Stimulated activated naive CD4-positive, alpha-beta T cell treated with Interleukin-2 at 50 U/mL for 16 hours (primary cell): ENCODE data around the gene PYGB.

Experiments used
- DNase-seq: peaks from one replicate; lab custom pipeline; 2025; lab: John Stamatoyannopoulos, UW

PYGB gene

GRCh38 chr20:25271486-25272222 is 23.8 kb downstream of the PYGB start:
- no peak for DNase-seq

DNA sequence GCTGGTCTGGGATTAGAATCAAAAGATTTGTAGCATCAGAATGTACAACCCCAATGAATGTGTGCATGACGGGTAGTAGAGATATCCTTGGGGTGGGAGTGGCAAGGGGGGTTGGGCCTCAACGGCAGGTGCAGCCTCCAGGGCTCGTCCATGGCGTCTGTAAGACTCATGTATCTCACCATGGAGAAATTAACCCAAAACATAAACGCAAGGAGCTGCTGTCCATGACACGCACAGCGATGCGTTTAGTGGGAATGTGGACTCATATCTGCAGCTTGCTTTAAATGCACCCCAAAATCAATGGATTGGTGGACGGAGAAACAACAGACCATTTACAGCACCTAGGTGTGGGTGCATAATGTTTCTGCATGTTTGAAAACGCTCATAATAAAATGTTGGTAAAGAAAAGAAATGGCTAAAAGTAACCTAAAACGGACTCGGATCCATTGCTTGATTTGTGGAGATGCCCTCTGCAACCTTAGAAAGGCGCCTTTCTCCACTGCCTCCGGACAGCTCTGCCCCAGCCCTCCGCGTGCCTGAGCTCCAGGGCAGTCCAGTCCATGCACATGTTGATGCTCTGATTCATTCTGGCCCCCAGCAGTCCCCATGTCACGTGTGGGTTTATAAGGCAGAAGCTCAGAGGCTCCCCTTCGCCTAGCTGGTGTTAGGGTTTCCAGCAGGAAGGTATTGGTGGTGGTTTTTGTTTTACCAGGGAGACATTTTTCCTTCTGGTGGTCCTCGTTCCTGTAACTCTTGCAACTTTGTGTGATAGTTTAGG is 24.5 kb downstream of the PYGB start:
- DNase-seq: no peak

GRCh38 chr20:25273046-25273445 is 25.2 kb downstream of the PYGB start:
- DNase-seq: no peak

DNA sequence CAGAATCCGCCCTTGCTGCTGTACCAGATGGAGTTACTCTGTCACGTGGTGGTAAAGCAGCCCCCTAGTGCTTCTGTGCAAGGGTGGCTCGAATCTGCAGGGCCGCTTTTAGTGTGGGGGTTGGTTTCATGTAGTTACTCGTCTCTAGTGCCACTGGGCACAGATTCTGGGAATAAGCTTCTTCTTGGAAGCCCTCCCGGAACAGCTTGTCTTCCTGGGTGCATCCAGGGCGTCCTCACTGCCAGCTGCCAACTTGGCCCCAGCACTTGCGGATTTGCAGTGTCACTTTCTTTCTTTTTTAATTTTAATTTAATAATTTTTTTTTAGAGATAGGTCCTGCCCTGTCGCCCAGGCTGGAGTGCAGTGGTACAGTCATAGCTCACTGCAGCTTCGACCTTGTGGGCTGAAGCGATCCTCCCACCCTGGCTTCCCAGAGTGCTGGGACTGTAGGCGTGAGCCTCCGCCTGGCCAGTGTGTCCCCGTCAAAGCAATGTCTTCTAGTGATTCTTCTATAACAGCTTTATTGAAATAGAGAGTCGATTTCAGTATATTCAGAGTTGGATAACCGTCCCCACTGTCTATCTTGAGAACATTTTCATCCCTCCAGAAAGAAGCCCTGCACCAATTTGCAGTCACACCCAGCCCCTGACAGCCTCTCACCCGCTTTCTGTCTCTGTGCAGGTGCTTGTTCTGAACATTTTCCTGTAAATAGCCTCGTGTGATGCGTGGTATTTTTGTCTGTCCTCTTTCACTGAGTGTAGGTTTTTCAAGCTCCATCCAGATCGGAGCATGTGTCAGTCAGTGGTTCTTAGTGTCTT is 25.9 kb downstream of the PYGB start:
- DNase-seq: no peak

DNA sequence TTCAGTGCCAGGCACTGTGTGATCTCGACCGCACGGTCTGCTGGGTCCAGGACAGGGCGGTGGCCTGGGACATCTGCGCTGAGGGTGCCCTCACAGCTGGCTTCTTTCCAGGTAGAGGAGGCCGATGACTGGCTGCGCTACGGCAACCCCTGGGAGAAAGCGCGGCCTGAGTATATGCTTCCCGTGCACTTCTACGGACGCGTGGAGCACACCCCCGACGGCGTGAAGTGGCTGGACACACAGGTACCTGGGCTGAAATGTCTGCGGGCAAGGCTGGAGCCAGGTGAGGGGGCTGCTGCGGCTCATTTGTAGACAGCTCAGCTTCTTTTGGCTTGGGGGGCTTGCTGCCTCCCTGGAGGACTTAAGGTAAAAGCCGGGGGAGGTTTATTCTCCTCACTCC is 26.6 kb downstream of the PYGB start:
- no peak for DNase-seq

DNA sequence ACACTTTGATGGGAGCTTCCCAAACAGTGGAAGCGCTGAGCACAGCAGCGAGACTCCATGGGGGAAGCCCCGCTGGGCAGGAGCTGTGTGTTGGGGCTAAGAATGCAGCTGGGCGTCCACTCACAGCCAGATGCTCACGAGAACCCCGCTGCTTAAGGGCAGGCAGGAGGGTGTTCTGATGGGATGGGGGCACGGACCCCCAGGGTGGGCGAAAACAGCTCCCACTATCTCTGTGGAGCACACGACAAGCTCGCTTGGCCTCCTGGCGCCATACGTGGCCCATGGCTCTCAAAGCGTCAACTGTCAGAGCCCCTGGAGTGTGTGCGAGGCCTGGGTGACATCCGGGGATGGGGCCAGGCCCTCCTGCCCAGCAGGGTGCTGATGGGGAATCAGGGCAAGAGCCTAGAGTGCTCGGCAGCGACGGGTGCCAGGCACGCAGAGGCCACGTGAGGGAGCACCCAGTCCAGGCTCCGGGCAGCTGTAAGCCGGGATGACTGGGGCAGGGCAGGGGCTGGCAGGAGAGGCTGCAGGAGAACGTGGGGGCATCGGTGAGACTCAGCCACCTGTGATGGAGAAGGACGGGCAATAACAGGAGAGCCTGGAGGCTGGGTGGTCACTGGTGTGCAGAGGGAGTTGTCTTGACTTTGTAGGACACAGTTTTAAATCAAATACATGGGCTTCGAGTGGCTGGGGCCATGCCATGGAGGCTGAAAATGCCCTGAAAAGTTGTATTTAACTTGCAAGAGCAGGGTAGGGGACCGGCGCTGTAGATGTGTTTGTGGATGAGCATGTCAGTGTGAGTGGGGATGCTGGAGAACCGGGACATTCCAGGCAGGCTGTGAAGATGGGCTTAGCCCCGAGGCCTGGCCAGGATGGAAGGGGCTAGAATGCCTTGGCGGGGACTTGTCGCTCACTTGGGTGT is 27.3 kb downstream of the PYGB start:
- DNase-seq: no peak

DNA sequence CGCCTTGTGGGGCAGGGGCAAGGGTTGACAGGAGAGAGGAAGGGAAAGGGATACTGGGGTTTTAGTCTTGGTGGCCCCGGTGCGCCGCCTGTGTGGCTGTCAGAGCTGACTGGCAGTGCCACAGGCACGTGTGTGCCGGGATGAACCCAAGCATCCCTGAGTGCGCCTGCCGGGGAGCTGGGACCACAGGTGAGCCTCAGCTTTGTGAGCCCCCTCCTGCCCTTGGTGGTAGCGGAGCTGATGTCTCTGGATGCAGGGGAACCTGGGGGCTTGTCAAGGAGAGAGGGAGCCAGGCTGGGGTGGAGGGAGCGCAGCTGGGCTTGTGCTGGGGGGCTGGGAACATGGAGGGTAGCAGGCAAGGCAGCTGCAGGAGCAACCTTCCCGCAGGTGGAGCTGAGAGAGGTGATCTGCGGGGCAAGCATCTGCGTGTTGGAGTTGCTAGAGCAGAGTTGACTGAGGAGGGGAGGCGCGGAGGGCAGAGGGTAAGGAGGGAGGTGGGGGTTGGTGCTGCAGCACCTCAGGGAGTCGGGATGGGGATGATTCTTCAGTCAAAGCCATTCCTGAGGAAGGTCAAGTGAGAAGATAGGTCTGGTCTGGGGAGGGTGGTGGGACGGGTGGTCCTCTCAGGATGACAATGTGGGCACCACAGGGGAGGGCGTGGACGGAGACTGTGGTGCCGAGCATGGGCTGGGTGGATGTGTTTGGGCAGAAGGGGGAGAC is 28.1 kb downstream of the PYGB start:
- no peak for DNase-seq

GRCh38 chr20:25276533-25277050 is 28.7 kb downstream of the PYGB start:
- no peak for DNase-seq

GRCh38 chr20:25277051-25277801 is 29.3 kb downstream of the PYGB start:
- DNase-seq: no peak

- no peak for DNase-seq
Observed at GRCh38 chr20:25277941-25278521, 30.1 kb downstream of the PYGB start.

DNA sequence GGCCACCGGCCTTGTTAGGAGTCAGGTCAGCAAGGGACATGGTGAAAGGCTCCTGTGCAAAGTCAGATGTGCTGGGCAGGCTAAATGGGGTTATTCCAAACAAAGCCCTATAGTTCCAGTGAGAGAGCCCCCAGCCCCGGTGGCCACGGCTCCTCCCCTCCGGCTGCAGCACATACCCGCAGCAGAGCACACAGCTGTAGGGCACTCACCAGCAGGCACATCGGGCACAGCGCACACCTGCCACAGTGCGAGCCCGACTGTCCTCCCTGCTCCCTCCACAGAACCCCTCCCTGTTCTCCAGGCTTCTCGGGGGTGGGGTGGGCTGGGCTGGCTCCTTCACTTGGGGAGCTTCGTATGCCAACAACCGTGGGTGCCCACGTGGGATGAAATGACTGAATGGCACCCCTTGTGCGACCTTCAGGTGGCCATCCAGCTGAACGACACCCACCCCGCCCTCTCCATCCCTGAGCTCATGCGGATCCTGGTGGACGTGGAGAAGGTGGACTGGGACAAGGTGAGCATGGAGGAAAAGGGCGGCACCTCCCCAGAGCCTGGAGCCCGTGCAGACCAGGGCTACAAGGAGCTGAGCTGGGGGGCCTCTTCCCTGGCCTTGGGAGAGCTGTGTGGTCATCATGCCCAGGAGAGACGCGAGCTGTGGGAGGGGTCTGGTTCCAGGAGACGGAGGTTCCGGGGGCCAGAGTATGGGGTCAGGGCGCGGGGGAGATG is 30.9 kb downstream of the PYGB start:
- DNase-seq: no peak

GRCh38 chr20:25279403-25279802 is 31.5 kb downstream of the PYGB start:
- no peak for DNase-seq

DNA sequence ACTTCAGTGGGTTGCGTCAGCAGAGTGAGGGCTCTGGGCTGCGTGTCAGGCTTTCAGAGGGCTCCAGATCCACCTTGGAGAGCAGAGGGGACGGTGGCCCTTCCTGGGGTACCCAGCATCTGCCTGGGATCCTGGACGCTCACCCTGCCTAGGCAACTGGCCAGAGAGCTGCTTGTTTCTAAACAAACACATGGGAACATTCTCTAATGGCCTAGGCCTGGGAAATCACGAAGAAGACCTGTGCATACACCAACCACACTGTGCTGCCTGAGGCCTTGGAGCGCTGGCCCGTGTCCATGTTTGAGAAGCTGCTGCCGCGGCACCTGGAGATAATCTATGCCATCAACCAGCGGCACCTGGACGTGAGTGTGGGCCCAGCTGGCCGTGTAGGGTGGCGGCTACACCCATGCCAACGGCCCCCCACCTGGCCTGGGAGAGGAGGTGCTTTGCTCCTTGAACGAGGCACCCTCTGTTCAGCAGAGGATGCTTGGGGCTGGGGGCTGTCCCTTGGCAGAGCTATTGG is 32.2 kb downstream of the PYGB start:
- no peak for DNase-seq

GRCh38 chr20:25280574-25281535 is 33.0 kb downstream of the PYGB start:
- no peak for DNase-seq

DNA sequence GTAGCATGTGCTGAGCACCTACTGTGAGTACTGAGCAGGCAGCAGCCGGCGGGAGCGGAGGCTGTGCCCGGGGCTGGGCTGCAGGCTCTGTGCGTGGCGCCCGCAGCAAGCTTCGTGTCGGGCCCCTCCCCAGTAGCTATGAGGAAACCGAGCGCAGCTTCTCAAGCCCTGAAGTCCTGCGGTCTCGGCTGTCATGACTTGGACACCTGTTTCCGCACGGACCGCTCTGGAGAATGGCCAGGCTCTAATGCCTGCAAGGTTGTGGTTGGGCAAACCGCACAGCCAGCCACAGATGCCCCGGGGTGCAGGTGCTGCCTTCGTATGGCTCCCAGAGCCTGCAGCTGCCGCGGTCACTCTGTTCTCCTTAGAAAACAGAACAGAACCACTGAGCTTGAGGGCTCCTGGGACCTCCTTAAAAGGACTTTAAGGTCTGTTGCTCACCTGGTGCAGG is 33.7 kb downstream of the PYGB start:
- no peak for DNase-seq

GRCh38 chr20:25282034-25282781 is 34.3 kb downstream of the PYGB start:
- DNase-seq: no peak

DNA sequence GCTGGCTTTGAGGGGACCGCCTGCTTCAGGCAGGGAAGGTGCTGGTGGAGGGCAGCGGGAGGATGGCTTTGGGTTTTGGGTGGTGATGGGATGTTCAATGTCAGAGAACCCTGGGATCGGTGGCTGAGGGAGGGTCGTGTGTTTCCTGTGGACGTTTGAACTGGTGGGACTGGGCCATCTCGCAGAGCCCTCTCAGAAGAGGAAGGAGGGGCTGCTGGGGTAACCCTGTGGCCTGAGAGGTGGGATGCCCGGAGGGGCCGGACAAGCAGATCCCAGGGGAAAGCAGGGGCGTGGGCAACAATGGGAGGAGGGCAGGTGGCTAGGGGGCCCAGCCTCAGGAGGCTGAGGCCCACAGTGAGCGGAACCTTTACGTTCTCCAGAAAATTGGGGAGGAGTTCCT is 34.9 kb downstream of the PYGB start:
- no peak for DNase-seq
